Neuronal stem cell (in vitro differentiated cells): ENCODE data around the gene NKAP.
A peak's percentile ranks its signal among the peaks of the same experiment; 100 is the strongest.

Experiments
- DNase-seq: peaks from one replicate; pipeline ENCODE4 v3.0.0-alpha.2; 2013; ENCODE audit warnings: low spot score
- H2AFZ ChIP-seq: one replicate; pipeline ENCODE4 v1.6.1; 2013; ENCODE audit warnings: mild to moderate bottlenecking, low read length, inconsistent platforms
- H2AK5ac ChIP-seq: 2 replicates; pipeline ENCODE4 v1.6.1; 2013; ENCODE audit warnings: low read depth, mild to moderate bottlenecking, inconsistent platforms, low read length, moderate library complexity, mixed read lengths
- H2BK120ac ChIP-seq: 2 replicates; pipeline ENCODE4 v1.6.1; 2013; ENCODE audit warnings: low read depth, mild to moderate bottlenecking, inconsistent platforms, low read length, moderate library complexity, mixed read lengths
- H2BK12ac ChIP-seq: one replicate; pipeline ENCODE4 v1.6.1; 2013; ENCODE audit warnings: low read length, inconsistent platforms
- H2BK15ac ChIP-seq: 2 replicates; pipeline ENCODE4 v1.6.1; 2013; ENCODE audit warnings: mild to moderate bottlenecking, low read length, inconsistent platforms, mixed read lengths
- H2BK5ac ChIP-seq: one replicate; pipeline ENCODE4 v1.6.1; 2013; ENCODE audit warnings: inconsistent platforms, mild to moderate bottlenecking, low read length, moderate library complexity
- H3K14ac ChIP-seq: one replicate; pipeline ENCODE4 v1.6.1; 2013; ENCODE audit warnings: low read length, inconsistent platforms
- H3K18ac ChIP-seq: 2 replicates; pipeline ENCODE4 v1.6.1; 2013; ENCODE audit warnings: low read length, inconsistent platforms
- H3K23ac ChIP-seq: 2 replicates; pipeline ENCODE4 v1.6.1; 2013; ENCODE audit warnings: low read depth, mild to moderate bottlenecking, mixed read lengths, low read length, inconsistent platforms; ENCODE audit not compliant: poor library complexity
- H3K27ac ChIP-seq: replicated peaks from 3 replicates; pipeline ENCODE4 v1.5.1; 2013; ENCODE audit warnings: low read length, inconsistent platforms
- H3K27me3 ChIP-seq, 3 experiments: 2 replicates each; pipeline ENCODE4 v1.6.1; 2013; ENCODE audit warnings: low read length in 3 of 3, mild to moderate bottlenecking in 2 of 3, inconsistent platforms in 1 of 3, low read depth in 1 of 3, mixed read lengths in 1 of 3, moderate library complexity in 1 of 3; ENCODE audit not compliant: control insufficient read depth in 3 of 3, insufficient read depth in 3 of 3
- H3K36me3 ChIP-seq, 2 donors: replicated peaks in 1 of 2; 2 replicates each; pipeline ENCODE4 v1.6.1; 2013; ENCODE audit warnings: low read length in 2 of 2; ENCODE audit not compliant: control insufficient read depth in 2 of 2, insufficient read depth in 2 of 2
- H3K4ac ChIP-seq: 2 replicates; pipeline ENCODE4 v1.6.1; 2013; ENCODE audit warnings: inconsistent platforms, mild to moderate bottlenecking, low read length, moderate library complexity
- H3K4me1 ChIP-seq, 2 donors: 1 replicate in 1 of 2; 2 replicates in 1 of 2; pipeline ENCODE4 v1.6.1; 2013; ENCODE audit warnings: low read length in 2 of 2, low read depth in 1 of 2; ENCODE audit not compliant: control insufficient read depth in 2 of 2, insufficient read depth in 1 of 2
- H3K4me2 ChIP-seq: one replicate; pipeline ENCODE4 v1.6.1; 2013; ENCODE audit warnings: mild to moderate bottlenecking, low read length, inconsistent platforms; ENCODE audit not compliant: insufficient read depth, poor library complexity, severe bottlenecking
- H3K4me3 ChIP-seq, 2 donors: 2 replicates each; pipeline ENCODE4 v1.5.1; 2013; ENCODE audit warnings: low read length in 2 of 2, mild to moderate bottlenecking in 2 of 2, inconsistent platforms in 1 of 2, moderate library complexity in 1 of 2
- H3K79me1 ChIP-seq: one replicate; pipeline ENCODE4 v1.6.1; 2013; ENCODE audit warnings: low read depth, mild to moderate bottlenecking, inconsistent platforms, low read length, moderate library complexity
- H3K9ac ChIP-seq: one replicate; pipeline ENCODE4 v1.6.1; 2013; ENCODE audit warnings: mild to moderate bottlenecking, low read depth, low read length, inconsistent platforms; ENCODE audit not compliant: poor library complexity
- H3K9me3 ChIP-seq, 2 donors: replicated peaks in 1 of 2; 2 replicates each; pipeline versions ENCODE3 to v1.6.1; 2013; ENCODE audit warnings: low read length in 2 of 2, mild to moderate bottlenecking in 2 of 2, inconsistent platforms in 1 of 2, low read depth in 1 of 2, mixed read lengths in 1 of 2, moderate library complexity in 1 of 2; ENCODE audit not compliant: control insufficient read depth in 2 of 2, insufficient read depth in 1 of 2
- H4K8ac ChIP-seq: one replicate; pipeline ENCODE4 v1.6.1; 2013; ENCODE audit warnings: low read depth, mild to moderate bottlenecking, inconsistent platforms, low read length, moderate library complexity
- H4K91ac ChIP-seq: one replicate; pipeline ENCODE4 v1.6.1; 2013; ENCODE audit warnings: low read length, low read depth, mild to moderate bottlenecking, inconsistent platforms; ENCODE audit not compliant: poor library complexity
- WGBS, 2 donors: extraction: QIAGEN DNeasy Blood & Tissue Kit; methylation state at CpG; one replicate each; pipeline ENCODE4 v1.1.7; 2013; ENCODE audit warnings: missing lambda C conversion rate in 2 of 2, mixed read lengths in 1 of 2; ENCODE audit not compliant: insufficient read length in 2 of 2, insufficient replicate concordance in 1 of 2; ENCODE audit errors: extremely low coverage in 2 of 2; 5-methylcytosine and 5-hydroxymethylcytosine counted together

The NKAP gene

GRCh38 chrX:119954374-119954773 is 10.8 kb upstream of the NKAP start:
- no CpG with 5 or more reads among the region's 3 CpGs for WGBS, 2 donors
- no peak for DNase-seq
- H3K9me3 ChIP-seq, result no peaks in the 10 kb centered on the region
- no peak overlapping the region for H4K8ac ChIP-seq
- H3K4me1 ChIP-seq, result no peaks in the 10 kb centered on the region
- H4K91ac ChIP-seq, result no peak overlapping the region
- no peak overlapping the region for H3K4ac ChIP-seq
- no peak overlapping the region for H2BK5ac ChIP-seq
- no peak overlapping the region for H3K23ac ChIP-seq
- no peaks in the 10 kb centered on the region for H3K79me1 ChIP-seq
- H3K27ac ChIP-seq, result no peak overlapping the region
- H2AFZ ChIP-seq, result no peak overlapping the region
- no peak overlapping the region for H2AK5ac ChIP-seq
- no peak overlapping the region for H2BK120ac ChIP-seq
- no peak overlapping the region for H3K4me3 ChIP-seq
- H3K27me3 ChIP-seq, result peaks cover 0 to 8% (median 0%) of the 10 kb centered on the region in 3 experiments
- no peak overlapping the region for H3K18ac ChIP-seq
- no peak overlapping the region for H3K14ac ChIP-seq
- H3K36me3 ChIP-seq, result no peaks in the 10 kb centered on the region
- no peak overlapping the region for H3K9ac ChIP-seq
- H3K4me2 ChIP-seq, result no peak overlapping the region
- no peak overlapping the region for H2BK15ac ChIP-seq
- no peak overlapping the region for H2BK12ac ChIP-seq

GRCh38 chrX:119948381-119948780 is 4.8 kb upstream of the NKAP start:
- no peak overlapping the region for H3K4me2 ChIP-seq
- H4K91ac ChIP-seq, result no peak overlapping the region
- no peaks in the 10 kb centered on the region for H3K9me3 ChIP-seq
- peaks cover 0 to 10% (median 0%) of the 10 kb centered on the region in 3 experiments for H3K27me3 ChIP-seq
- no peak overlapping the region for H2BK15ac ChIP-seq
- H3K23ac ChIP-seq, result no peak overlapping the region
- no peak overlapping the region for H4K8ac ChIP-seq
- H2BK5ac ChIP-seq, result no peak overlapping the region
- H3K4me1 ChIP-seq, result no peaks in the 10 kb centered on the region
- H3K4me3 ChIP-seq, result no peak overlapping the region
- H3K18ac ChIP-seq, result no peak overlapping the region
- no peak overlapping the region for H2AFZ ChIP-seq
- no peak overlapping the region for H3K14ac ChIP-seq
- H2BK12ac ChIP-seq, result no peak overlapping the region
- no peak overlapping the region for H3K4ac ChIP-seq
- H3K36me3 ChIP-seq, result no peaks in the 10 kb centered on the region
- no peaks in the 10 kb centered on the region for H3K79me1 ChIP-seq
- H3K27ac ChIP-seq, result no peak overlapping the region
- no peak for DNase-seq
- H2BK120ac ChIP-seq, result no peak overlapping the region
- WGBS, 2 donors, result no CpG with 5 or more reads among the region's 5 CpGs
- H3K9ac ChIP-seq, result no peak overlapping the region
- no peak overlapping the region for H2AK5ac ChIP-seq

- no peak overlapping the region for H3K4me3 ChIP-seq
- no peak overlapping the region for H3K23ac ChIP-seq
- H4K91ac ChIP-seq, result no peak overlapping the region
- no peaks in the 10 kb centered on the region for H3K79me1 ChIP-seq
- no peaks in the 10 kb centered on the region for H3K36me3 ChIP-seq
- H3K18ac ChIP-seq, result no peak overlapping the region
- H3K9me3 ChIP-seq, result no peaks in the 10 kb centered on the region
- H3K14ac ChIP-seq, result no peak overlapping the region
- no peak overlapping the region for H2BK120ac ChIP-seq
- H3K27ac ChIP-seq, result no peak overlapping the region
- no peak overlapping the region for H3K9ac ChIP-seq
- H2BK5ac ChIP-seq, result no peak overlapping the region
- WGBS, 2 donors, result no CpG with 5 or more reads among the region's 6 CpGs
- H2BK15ac ChIP-seq, result no peak overlapping the region
- H3K4me2 ChIP-seq, result no peak overlapping the region
- no peak overlapping the region for H3K4ac ChIP-seq
- no peak overlapping the region for H4K8ac ChIP-seq
- peaks cover 0 to 7% (median 0%) of the 10 kb centered on the region in 3 experiments for H3K27me3 ChIP-seq
- no peak overlapping the region for H2AK5ac ChIP-seq
- no peak for DNase-seq
- H3K4me1 ChIP-seq, result no peaks in the 10 kb centered on the region
- no peak overlapping the region for H2AFZ ChIP-seq
- H2BK12ac ChIP-seq, result no peak overlapping the region
Observed at GRCh38 chrX:119945481-119945880, 1.9 kb upstream of the NKAP start.

GRCh38 chrX:119942831-119943184 is 743 bp downstream of the NKAP start:
- Histone ChIP-seq H3K18ac (no peak overlapping the region), H3K9ac (peak overlapping the region; percentile 90), H3K9me3 (no peaks in the 10 kb centered on the region), H3K4me1 (no peaks in the 10 kb centered on the region), H4K8ac (no peak overlapping the region), H2AK5ac (no peak overlapping the region), H3K14ac (no peak overlapping the region), H2BK15ac (no peak overlapping the region), H2BK5ac (no peak overlapping the region), H2BK120ac (no peak overlapping the region), H2AFZ (peak overlapping the region; percentile 92), H3K79me1 (no peaks in the 10 kb centered on the region), H3K4me3 (peak overlapping the region; percentile 90 to 93), H3K23ac (no peak overlapping the region), H3K27me3 (peaks cover 0 to 2% (median 0%) of the 10 kb centered on the region in 3 experiments), H3K36me3 (peaks cover 0 to 2% of the 10 kb centered on the region in 2 donors), H2BK12ac (no peak overlapping the region), H3K4ac (no peak overlapping the region), H4K91ac (no peak overlapping the region), H3K4me2 (peak overlapping the region; percentile 64), H3K27ac (peak overlapping the region; percentile 71)
- DNase-seq, result no peak
- WGBS, 2 donors, result no CpG with 5 or more reads among the region's 14 CpGs
